GM18870 (cell line): ENCODE measurements around the gene INHBE.
"Not testable (repeated sequence)": the region's sequence is repeated elsewhere in the genome, so short reads cannot be mapped to it uniquely, and the experiment has no call there.

Experiments used
- ATAC-seq: cut with Tn5 transposase; IDR thresholded peaks from one replicate; pipeline ENCODE4 v1.9.1; 2021; ENCODE audit warnings: moderate library complexity; ENCODE audit not compliant: unreplicated experiment

INHBE gene

GRCh38 chr12:57475271-57476161 is 20.4 kb downstream of the INHBE start:
- no peak for ATAC-seq

GRCh38 chr12:57476162-57476992 is 21.3 kb downstream of the INHBE start:
- ATAC-seq: no peak

- ATAC-seq: no peak
Measured at GRCh38 chr12:57476993-57477709, 22.0 kb downstream of the INHBE start.

GRCh38 chr12:57477710-57478681 is 22.9 kb downstream of the INHBE start:
- ATAC-seq: no peak

- no peak for ATAC-seq
Measured at GRCh38 chr12:57479043-57479375, 23.9 kb downstream of the INHBE start.

- ATAC-seq: no peak
Measured at GRCh38 chr12:57479376-57480115, 24.4 kb downstream of the INHBE start, which contains the start of gene ARHGAP9. TSS of gene ARHGAP9 (minus strand) at chr12:57479866. CDS start at chr12:57479406, 460 bp downstream.

GRCh38 chr12:57481671-57482070 is 26.6 kb downstream of the INHBE start:
- no peak for ATAC-seq

- no peak for ATAC-seq
Measured at GRCh38 chr12:57483466-57483865, 28.4 kb downstream of the INHBE start.

GRCh38 chr12:57485695-57486094 is 30.6 kb downstream of the INHBE start:
- no peak for ATAC-seq

GRCh38 chr12:57487055-57487596 is 32.0 kb downstream of the INHBE start:
- no peak for ATAC-seq

- ATAC-seq: peak; percentile 97
Measured at GRCh38 chr12:57487597-57488401, 32.7 kb downstream of the INHBE start, which contains the start of gene MARS1. TSS of gene MARS1 (plus strand) at chr12:57488068. CDS start at chr12:57488091, 23 bp downstream.

GRCh38 chr12:57488402-57489156 is 33.5 kb downstream of the INHBE start:
- ATAC-seq: no peak

- ATAC-seq: no peak
Measured at GRCh38 chr12:57489157-57489641, 34.1 kb downstream of the INHBE start.

GRCh38 chr12:57490126-57490525 is 35.0 kb downstream of the INHBE start:
- no peak for ATAC-seq

GRCh38 chr12:57491393-57492280 is 36.5 kb downstream of the INHBE start:
- no peak for ATAC-seq

- not testable (repeated sequence) for ATAC-seq
Measured at GRCh38 chr12:57495051-57495701, 40.1 kb downstream of the INHBE start.
